Measurements from ENCODE around the gene PIK3R2.

DNA sequence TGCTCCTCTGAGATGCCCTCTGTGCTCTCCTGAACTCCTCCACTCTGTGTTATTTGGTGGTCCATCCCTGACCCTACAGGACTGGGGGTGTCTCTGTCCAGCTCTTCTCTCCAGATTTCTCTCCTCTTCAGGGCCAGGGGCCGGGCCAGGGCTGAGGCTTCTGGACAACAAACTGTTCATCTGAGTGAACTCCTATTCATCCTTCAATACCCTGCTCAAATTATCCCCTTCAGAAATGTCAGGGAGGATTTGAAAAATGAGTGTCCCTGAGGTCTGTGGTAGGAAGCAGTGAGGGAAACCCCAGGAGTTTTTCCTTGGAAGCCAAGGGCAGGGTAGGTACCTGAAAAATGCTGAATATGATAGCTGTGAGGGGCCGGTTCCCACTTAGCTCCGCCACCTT lies 65.6 kb downstream of the PIK3R2 start:
- TF ChIP-seq, protein P1, sequence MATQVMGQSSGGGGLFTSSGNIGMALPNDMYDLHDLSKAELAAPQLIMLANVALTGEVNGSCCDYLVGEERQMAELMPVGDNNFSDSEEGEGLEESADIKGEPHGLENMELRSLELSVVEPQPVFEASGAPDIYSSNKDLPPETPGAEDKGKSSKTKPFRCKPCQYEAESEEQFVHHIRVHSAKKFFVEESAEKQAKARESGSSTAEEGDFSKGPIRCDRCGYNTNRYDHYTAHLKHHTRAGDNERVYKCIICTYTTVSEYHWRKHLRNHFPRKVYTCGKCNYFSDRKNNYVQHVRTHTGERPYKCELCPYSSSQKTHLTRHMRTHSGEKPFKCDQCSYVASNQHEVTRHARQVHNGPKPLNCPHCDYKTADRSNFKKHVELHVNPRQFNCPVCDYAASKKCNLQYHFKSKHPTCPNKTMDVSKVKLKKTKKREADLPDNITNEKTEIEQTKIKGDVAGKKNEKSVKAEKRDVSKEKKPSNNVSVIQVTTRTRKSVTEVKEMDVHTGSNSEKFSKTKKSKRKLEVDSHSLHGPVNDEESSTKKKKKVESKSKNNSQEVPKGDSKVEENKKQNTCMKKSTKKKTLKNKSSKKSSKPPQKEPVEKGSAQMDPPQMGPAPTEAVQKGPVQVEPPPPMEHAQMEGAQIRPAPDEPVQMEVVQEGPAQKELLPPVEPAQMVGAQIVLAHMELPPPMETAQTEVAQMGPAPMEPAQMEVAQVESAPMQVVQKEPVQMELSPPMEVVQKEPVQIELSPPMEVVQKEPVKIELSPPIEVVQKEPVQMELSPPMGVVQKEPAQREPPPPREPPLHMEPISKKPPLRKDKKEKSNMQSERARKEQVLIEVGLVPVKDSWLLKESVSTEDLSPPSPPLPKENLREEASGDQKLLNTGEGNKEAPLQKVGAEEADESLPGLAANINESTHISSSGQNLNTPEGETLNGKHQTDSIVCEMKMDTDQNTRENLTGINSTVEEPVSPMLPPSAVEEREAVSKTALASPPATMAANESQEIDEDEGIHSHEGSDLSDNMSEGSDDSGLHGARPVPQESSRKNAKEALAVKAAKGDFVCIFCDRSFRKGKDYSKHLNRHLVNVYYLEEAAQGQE (IDR thresholded peaks at IDR 0.05; ENCODE audit: insufficient read depth in 1 of 2, low read depth in 2 of 2, low read length in 2 of 2): no peak
- TF ChIP-seq TAF1 (IDR thresholded peaks at IDR 0.05; ENCODE audit: borderline replicate concordance, insufficient read depth, low read length) (no peak), SIN3A (IDR thresholded peaks at IDR 0.05; ENCODE audit: borderline replicate concordance, insufficient read depth, low read length) (no peak), POLR2AphosphoS5 (IDR thresholded peaks at IDR 0.05; ENCODE audit: low read depth, low read length) (no peak)
